SK-N-SH treated with all-trans-retinoic acid at 6 μM for 48 hours (cell line): ENCODE measurements around the gene PDC.

ENCODE experiments used
- CSRNP3 ChIP-seq: fragments of 250-450 bp; sonication (Bioruptor Pico); IDR thresholded peaks from 2 replicates; pipeline ENCODE4 v1.5.1; 2021; ENCODE audit warnings: mild to moderate bottlenecking, moderate library complexity
- ESRRG ChIP-seq: fragments of 250-450 bp; sonication (Bioruptor Pico); IDR thresholded peaks from 2 replicates; pipeline ENCODE4 v1.6.1; 2021; ENCODE audit warnings: mild to moderate bottlenecking
- ISL1 ChIP-seq: fragments of 250-450 bp; sonication (Bioruptor Pico); IDR thresholded peaks from 2 replicates; pipeline ENCODE4 v2.1.2; 2022; ENCODE audit warnings: mild to moderate bottlenecking, moderate library complexity
- PATZ1 ChIP-seq: fragments of 250-450 bp; sonication (Bioruptor Pico); IDR thresholded peaks from 2 replicates; pipeline ENCODE4 v1.8.0; 2020; ENCODE audit warnings: mild to moderate bottlenecking, moderate library complexity, borderline replicate concordance
- PPARA ChIP-seq: fragments of 250-450 bp; sonication (Bioruptor Pico); IDR thresholded peaks from 2 replicates; pipeline ENCODE4 v1.5.0; 2020; ENCODE audit warnings: mild to moderate bottlenecking, borderline replicate concordance
- RARB ChIP-seq: fragments of 250-450 bp; sonication (Bioruptor Pico); IDR thresholded peaks from 2 replicates; pipeline ENCODE4 v1.8.0; 2021; ENCODE audit warnings: mild to moderate bottlenecking, moderate library complexity
- SNAI2 ChIP-seq: fragments of 250-450 bp; sonication (Bioruptor Pico); IDR thresholded peaks from 2 replicates; pipeline ENCODE4 v1.5.0; 2020; ENCODE audit warnings: mild to moderate bottlenecking, moderate library complexity
- TCF4 ChIP-seq: fragments of 250-450 bp; sonication (Bioruptor Pico); IDR thresholded peaks from 2 replicates; pipeline ENCODE4 v1.8.0; 2021; ENCODE audit warnings: mild to moderate bottlenecking, moderate library complexity, borderline replicate concordance
- ZC3H10 ChIP-seq: fragments of 250-450 bp; sonication (Bioruptor Pico); IDR thresholded peaks from 2 replicates; pipeline ENCODE4 v1.5.1; 2021; ENCODE audit warnings: mild to moderate bottlenecking, moderate library complexity
- ZNF565 ChIP-seq: fragments of 450-650 bp; formaldehyde crosslinking; conservative IDR thresholded peaks from 2 replicates; pipeline ENCODE4 v1.5.0; 2020; ENCODE audit warnings: low read depth, mild to moderate bottlenecking, moderate library complexity
- ZNF8 ChIP-seq: fragments of 450-650 bp; formaldehyde crosslinking; IDR thresholded peaks from 2 replicates; pipeline ENCODE4 v1.5.0; 2020; ENCODE audit warnings: mild to moderate bottlenecking, moderate library complexity

DNA sequence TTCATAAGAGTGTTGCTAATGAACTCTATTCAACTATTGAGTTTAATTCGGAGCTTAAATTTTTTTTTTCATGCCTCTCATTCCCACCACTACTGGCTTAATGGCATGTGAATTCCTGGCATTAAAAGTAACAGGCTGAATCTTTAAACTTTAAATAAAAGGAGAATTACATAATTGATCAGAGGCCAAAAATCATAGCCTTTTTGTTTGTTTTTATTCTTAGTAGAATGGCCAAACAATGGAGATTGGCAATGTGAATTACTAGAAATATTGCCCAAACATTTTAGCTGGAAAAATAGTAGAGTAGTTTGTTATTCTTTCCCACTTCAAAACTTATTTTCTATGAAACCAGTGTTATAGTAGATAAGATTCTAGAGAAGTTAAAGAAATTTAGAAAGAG lies 25.1 kb upstream of the PDC start:
- no peak for TF ChIP-seq ZNF565
- TF ChIP-seq ZNF8 (CRISPR knock-in tag) = no peak
- TF ChIP-seq ISL1 (CRISPR knock-in tag) = no peak
- TF ChIP-seq CSRNP3 (CRISPR knock-in tag) = no peak
- no peak for TF ChIP-seq SNAI2
- no peak for TF ChIP-seq PPARA (CRISPR knock-in tag)
- no peak for TF ChIP-seq RARB (CRISPR knock-in tag)
- no peak for TF ChIP-seq PATZ1
- no peak for TF ChIP-seq ZC3H10 (CRISPR knock-in tag)
- TF ChIP-seq TCF4 (CRISPR knock-in tag) = no peak
- no peak for TF ChIP-seq ESRRG
